ENCODE results near the gene FAM118B. TPM values are rescaled to one million over a fixed set of nuclear protein-coding genes. Genes with fewer than 3 reads are reported as not detected.
A peak's percentile ranks its signal among the peaks of the same experiment; 100 is the strongest.

Gene FAM118B
- total and polyA plus RNA-seq, 2 of the 4 experiments (the other 2 are of a cell fraction), result 20.0 to 27.2 TPM

- no peak overlapping the region for H3K4me2 ChIP-seq (ENCODE audit: low read depth, low read length)
- 40% methylated on average over 1 of the region's 12 CpGs; no CpG with 5 or more reads in 1 of the 2 experiments for WGBS, 2 experiments (ENCODE audit: extremely low coverage in 2 of 2, insufficient read length in 1 of 2)
- H2AFZ ChIP-seq (replicated peaks; ENCODE audit: low read length, poor library complexity), result no peak overlapping the region
- TF ChIP-seq ELK1 (IDR thresholded peaks at IDR 0.05; ENCODE audit: borderline replicate concordance, low read depth, low read length) (no peak), USF2 (IDR thresholded peaks at IDR 0.05; ENCODE audit: low read depth, low read length) (no peak), NFE2L2 (IDR thresholded peaks at IDR 0.05; ENCODE audit: low read depth, low read length) (no peak), CHD1 (IDR thresholded peaks at IDR 0.05; ENCODE audit: low read depth, low read length) (no peak), RFX5 (IDR thresholded peaks at IDR 0.05; ENCODE audit: low read depth, low read length) (no peak), POLR2A (IDR thresholded peaks at IDR 0.05; ENCODE audit: low read depth, low read length) (no peak), CEBPB (IDR thresholded peaks at IDR 0.05; ENCODE audit: low read depth, low read length) (no peak), CTCF (conservative IDR thresholded peaks at IDR 0.05; ENCODE audit: low read depth, low read length) (no peak), BHLHE40 (IDR thresholded peaks at IDR 0.05; ENCODE audit: low read depth, low read length) (no peak), MXI1 (IDR thresholded peaks at IDR 0.05; ENCODE audit: borderline replicate concordance, low read depth, low read length) (no peak), SMC3 (IDR thresholded peaks at IDR 0.05; ENCODE audit: low read depth, low read length) (no peak), RAD21 (IDR thresholded peaks at IDR 0.05; ENCODE audit: low read length) (no peak), RCOR1 (IDR thresholded peaks at IDR 0.05; ENCODE audit: insufficient replicate concordance, low read length) (no peak), MAFK (IDR thresholded peaks at IDR 0.05; ENCODE audit: low read depth, low read length) (no peak), FOS (IDR thresholded peaks at IDR 0.05; ENCODE audit: low read depth, low read length) (no peak), MAZ (IDR thresholded peaks at IDR 0.05; ENCODE audit: borderline replicate concordance, low read depth, low read length) (no peak)
- H4K8ac ChIP-seq (ENCODE audit: low read depth in 2 of 2, low read length in 2 of 2), result no peak overlapping the region
- in situ Hi-C loops (cut with MboI; ENCODE audit: low sequenced_read_pairs), result no loop called here
- H3K56ac ChIP-seq (ENCODE audit: extremely low read depth, insufficient read depth, low read length), result no peak overlapping the region
- H3K14ac ChIP-seq (replicated peaks; ENCODE audit: low read depth, low read length), result no peak overlapping the region
- no peak for ATAC-seq (ENCODE audit: low read depth)
- H4K20me1 ChIP-seq (ENCODE audit: insufficient read depth, low read length), result no peaks in the 10 kb centered on the region
- H3K79me1 ChIP-seq (ENCODE audit: low read depth in 1 of 2, low read length in 2 of 2), result peaks cover 0 to 7% of the 10 kb centered on the region in 2 experiments; a peak in 2 of 4 replicates
- H2BK5ac ChIP-seq (ENCODE audit: low read depth, low read length, poor library complexity, severe bottlenecking), result no peak overlapping the region
- peak overlapping the region; percentile 50 for H2AK9ac ChIP-seq (replicated peaks; ENCODE audit: low read depth, low read length, poor library complexity)
- H2BK15ac ChIP-seq (ENCODE audit: low read depth, low read length), result no peak overlapping the region
- H4K5ac ChIP-seq (ENCODE audit: low read depth, low read length), result no peak overlapping the region
- POLR2A ChIA-PET (ENCODE audit: unreplicated experiment), result no interaction called here
- DNase-seq, result no peak
- H3K4me1 ChIP-seq (ENCODE audit: control insufficient read depth, insufficient read depth, low read length), result no peaks in the 10 kb centered on the region
- no peak overlapping the region for H2AK5ac ChIP-seq (ENCODE audit: low read depth, low read length)
- no peak overlapping the region for H3K27ac ChIP-seq (ENCODE audit: insufficient read depth, low read length)
- H3K4me3 ChIP-seq (ENCODE audit: insufficient read depth, low read depth, low read length), result no peak overlapping the region
- H3K9ac ChIP-seq (ENCODE audit: low read depth, low read length), result no peak overlapping the region
- BruUV-seq (replicated peaks), result no TSS peak
- H3K18ac ChIP-seq (ENCODE audit: low read depth, low read length), result no peak overlapping the region
- H3K4ac ChIP-seq (ENCODE audit: low read depth, low read length), result no peak overlapping the region
- H3K23ac ChIP-seq (ENCODE audit: low read depth, low read length), result no peak overlapping the region
- H2BK20ac ChIP-seq (ENCODE audit: low read depth, low read length), result no peak overlapping the region
- CTCF ChIA-PET, result no interaction called here
- no peak overlapping the region for H4K91ac ChIP-seq (ENCODE audit: insufficient read depth, low read depth, low read length)
- H3K9me3 ChIP-seq (ENCODE audit: control insufficient read depth, insufficient read depth, low read length), result no peaks in the 10 kb centered on the region
- H3K9me1 ChIP-seq (ENCODE audit: insufficient read depth, low read length), result no peaks in the 10 kb centered on the region
- no peaks in the 10 kb centered on the region for H3K27me3 ChIP-seq (ENCODE audit: control insufficient read depth, insufficient read depth, low read length)
- H2BK120ac ChIP-seq (ENCODE audit: low read depth, low read length), result no peak overlapping the region
- peaks cover 36% of the 10 kb centered on the region for H3K36me3 ChIP-seq (ENCODE audit: control insufficient read depth, insufficient read depth, low read length)
- dilution Hi-C loops (cut with HindIII; ENCODE audit: low sequenced_read_pairs, unreplicated experiment), result no loop called here
- intact Hi-C loops (cut with micrococcal nuclease), result no loop called here
These were observed 79.3 kb downstream of the FAM118B start for GRCh38 chr11:126290887-126291286.
